Neural progenitor cell (in vitro differentiated cells): ENCODE results near the gene KBTBD8.

Source experiments
- EZH2 ChIP-seq: fragments of 200-600 bp; sonication (generic); IDR thresholded peaks from 2 replicates; pipeline ENCODE4 v1.6.1; 2017; ENCODE audit warnings: antibody characterized with exemption, mild to moderate bottlenecking, moderate library complexity
- EZH2phosphoT487 ChIP-seq: fragments of 200-600 bp; sonication (generic); IDR thresholded peaks from 2 replicates; pipeline ENCODE4 v1.6.1; 2017; ENCODE audit warnings: antibody characterized with exemption
- TF ChIP-seq, protein P1 (sequence below): fragments of 200-600 bp; sonication (generic); IDR thresholded peaks from 2 replicates; pipeline ENCODE4 v1.5.1; 2017; ENCODE audit warnings: antibody characterized with exemption, mild to moderate bottlenecking

DNA sequence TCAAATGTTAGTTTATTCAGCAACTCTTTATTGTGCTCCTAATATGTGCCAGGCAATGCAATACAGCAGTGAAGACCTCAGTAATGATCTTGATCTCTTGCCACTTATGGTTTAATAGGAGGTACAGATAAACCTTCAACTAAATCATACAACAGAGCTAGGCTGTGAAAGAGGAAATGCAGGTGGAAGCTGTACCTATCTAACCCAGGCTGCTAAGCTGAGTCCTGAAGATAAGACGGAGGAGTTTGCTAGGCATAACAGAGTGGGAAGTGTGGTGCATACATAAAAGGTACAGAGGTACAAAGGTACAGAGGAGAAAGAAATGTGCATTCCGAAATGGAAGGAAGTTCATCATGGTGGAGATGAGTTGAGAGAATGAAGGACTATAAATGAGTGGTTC, 35.0 kb downstream of the KBTBD8 start:
- TF ChIP-seq, protein P1, sequence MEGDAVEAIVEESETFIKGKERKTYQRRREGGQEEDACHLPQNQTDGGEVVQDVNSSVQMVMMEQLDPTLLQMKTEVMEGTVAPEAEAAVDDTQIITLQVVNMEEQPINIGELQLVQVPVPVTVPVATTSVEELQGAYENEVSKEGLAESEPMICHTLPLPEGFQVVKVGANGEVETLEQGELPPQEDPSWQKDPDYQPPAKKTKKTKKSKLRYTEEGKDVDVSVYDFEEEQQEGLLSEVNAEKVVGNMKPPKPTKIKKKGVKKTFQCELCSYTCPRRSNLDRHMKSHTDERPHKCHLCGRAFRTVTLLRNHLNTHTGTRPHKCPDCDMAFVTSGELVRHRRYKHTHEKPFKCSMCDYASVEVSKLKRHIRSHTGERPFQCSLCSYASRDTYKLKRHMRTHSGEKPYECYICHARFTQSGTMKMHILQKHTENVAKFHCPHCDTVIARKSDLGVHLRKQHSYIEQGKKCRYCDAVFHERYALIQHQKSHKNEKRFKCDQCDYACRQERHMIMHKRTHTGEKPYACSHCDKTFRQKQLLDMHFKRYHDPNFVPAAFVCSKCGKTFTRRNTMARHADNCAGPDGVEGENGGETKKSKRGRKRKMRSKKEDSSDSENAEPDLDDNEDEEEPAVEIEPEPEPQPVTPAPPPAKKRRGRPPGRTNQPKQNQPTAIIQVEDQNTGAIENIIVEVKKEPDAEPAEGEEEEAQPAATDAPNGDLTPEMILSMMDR, result no peak
- no peak for TF ChIP-seq EZH2phosphoT487
- TF ChIP-seq EZH2, result no peak
